CD14-positive monocyte (primary cell): Measurements from ENCODE around the gene FAM24B. TPM values are rescaled to one million over a fixed set of nuclear protein-coding genes. Genes with fewer than 3 reads are reported as not detected.

Source experiments
- DNase-seq, 3 donors: peaks; one replicate each; pipeline ENCODE4 v3.0.0-alpha.2; 2011 to 2022
- H2AFZ ChIP-seq: 2 replicates; pipeline ENCODE4 v1.6.0; 2012; ENCODE audit warnings: mild to moderate bottlenecking, low read depth, low read length, inconsistent platforms; ENCODE audit not compliant: insufficient read depth, poor library complexity, severe bottlenecking
- H3K27ac ChIP-seq, 2 donors: 1 replicate in 1 of 2; 2 replicates in 1 of 2; pipeline ENCODE4 v1.5.1; 2012 to 2013; ENCODE audit warnings: low read length in 2 of 2, control low read depth in 1 of 2, inconsistent platforms in 1 of 2, low read depth in 1 of 2, mild to moderate bottlenecking in 1 of 2
- H3K27me3 ChIP-seq, 2 donors: one replicate each; pipeline versions ENCODE4 v1.6.0 to v1.6.1; 2011 to 2013; ENCODE audit warnings: low read length in 2 of 2; ENCODE audit not compliant: control insufficient read depth in 2 of 2, insufficient read depth in 2 of 2
- H3K36me3 ChIP-seq, 2 donors: replicated peaks in 1 of 2; 1 replicate in 1 of 2; 2 replicates in 1 of 2; pipeline versions ENCODE4 v1.5.1 to v1.6.1; 2012 to 2013; ENCODE audit warnings: low read length in 2 of 2, control low read depth in 1 of 2, inconsistent platforms in 1 of 2, mild to moderate bottlenecking in 1 of 2; ENCODE audit not compliant: insufficient read depth in 2 of 2, control insufficient read depth in 1 of 2
- H3K4me1 ChIP-seq, 2 donors: 1 replicate in 1 of 2; 2 replicates in 1 of 2; pipeline versions ENCODE4 v1.5.1 to v1.6.1; 2012 to 2013; ENCODE audit warnings: low read length in 2 of 2, control low read depth in 1 of 2, inconsistent platforms in 1 of 2, mild to moderate bottlenecking in 1 of 2, moderate library complexity in 1 of 2; ENCODE audit not compliant: insufficient read depth in 2 of 2, control insufficient read depth in 1 of 2
- H3K4me2 ChIP-seq: replicated peaks from 2 replicates; pipeline ENCODE3; 2012; ENCODE audit warnings: low read length, moderate library complexity, mild to moderate bottlenecking; ENCODE audit not compliant: poor library complexity, severe bottlenecking; ENCODE audit errors: extremely low read depth
- H3K4me3 ChIP-seq, 3 experiments: fragments of 200-600 bp in 1 of 3; sonication (generic) in 1 of 3; replicated peaks in 1 of 3; 1 replicate in 2 of 3; 2 replicates in 1 of 3; pipeline ENCODE4 v1.5.1; 2011 to 2013; ENCODE audit warnings: low read length in 3 of 3, mild to moderate bottlenecking in 3 of 3, control low read depth in 2 of 3, low read depth in 2 of 3, inconsistent platforms in 1 of 3, moderate library complexity in 1 of 3
- H3K79me2 ChIP-seq: 2 replicates; pipeline ENCODE4 v1.6.0; 2012; ENCODE audit warnings: mild to moderate bottlenecking, control low read depth, inconsistent platforms, low read length, moderate library complexity; ENCODE audit not compliant: insufficient read depth
- H3K9ac ChIP-seq: 2 replicates; pipeline ENCODE4 v1.6.0; 2017; ENCODE audit warnings: low read length, mild to moderate bottlenecking; ENCODE audit not compliant: insufficient read depth, poor library complexity, severe bottlenecking
- H3K9me3 ChIP-seq, 2 donors: replicated peaks in 1 of 2; 1 replicate in 1 of 2; 2 replicates in 1 of 2; pipeline versions ENCODE4 v1.5.1 to v1.6.1; 2012 to 2013; ENCODE audit warnings: low read length in 2 of 2, control low read depth in 1 of 2; ENCODE audit not compliant: control insufficient read depth in 1 of 2, insufficient read depth in 1 of 2
- H4K20me1 ChIP-seq: 2 replicates; pipeline ENCODE4 v1.6.0; 2012; ENCODE audit warnings: mild to moderate bottlenecking, low read length, control low read depth, moderate library complexity; ENCODE audit not compliant: insufficient read depth
- H3K27ac Mint-ChIP-seq, 7 donors: one replicate each; pipeline ENCODE4 v1.8.0; 2020; ENCODE audit warnings: mild to moderate bottlenecking in 7 of 7, mixed read lengths in 7 of 7, moderate library complexity in 6 of 7, inconsistent platforms in 2 of 7
- H3K27me3 Mint-ChIP-seq, 3 donors: one replicate each; pipeline ENCODE4 v1.8.0; 2021 to 2022; ENCODE audit warnings: low read depth in 3 of 3, mild to moderate bottlenecking in 3 of 3, mixed read lengths in 3 of 3, moderate library complexity in 3 of 3, inconsistent platforms in 1 of 3
- H3K36me3 Mint-ChIP-seq, 2 donors: one replicate each; pipeline ENCODE4 v1.8.0; 2020; ENCODE audit warnings: mixed read lengths in 2 of 2, inconsistent platforms in 1 of 2, mild to moderate bottlenecking in 1 of 2
- H3K4me1 Mint-ChIP-seq: one replicate; pipeline ENCODE4 v1.8.0; 2020; ENCODE audit warnings: mild to moderate bottlenecking, mixed read lengths
- H3K4me3 Mint-ChIP-seq, 2 donors: one replicate each; pipeline ENCODE4 v1.8.0; 2020; ENCODE audit warnings: mild to moderate bottlenecking in 2 of 2, mixed read lengths in 2 of 2, moderate library complexity in 1 of 2
- H3K9me3 Mint-ChIP-seq, 7 donors: one replicate each; pipeline ENCODE4 v1.8.0; 2020 to 2022; ENCODE audit warnings: mixed read lengths in 7 of 7, mild to moderate bottlenecking in 6 of 7, moderate library complexity in 6 of 7, inconsistent platforms in 2 of 7
- CTCF ChIP-seq: fragments of 200-600 bp; IDR thresholded peaks from one replicate; pipeline ENCODE4 v1.8.0; 2022; ENCODE audit warnings: antibody characterized with exemption, mild to moderate bottlenecking
- WGBS: methylation state at CpG from one replicate; pipeline ENCODE4 v1.1.5; 2013; ENCODE audit warnings: missing lambda C conversion rate; ENCODE audit not compliant: insufficient coverage; 5-methylcytosine and 5-hydroxymethylcytosine counted together
- intact Hi-C, 2 donors: fragments of 100-400 bp; cut with micrococcal nuclease; formaldehyde crosslinking; loops; one replicate each; pipeline versions ENCODE4 v1.15.0 to v1.15.1; 2023
- polyA plus RNA-seq, 3 donors: library from polyadenylated mRNA; depleted of rRNA in 1 of 3; unstranded in 2 of 3; stranded (reverse) in 1 of 3; fragments of 300-500 nt in 2 of 3; fragments of >200 nt in 1 of 3; fragmentation: Illumina TruSeq in 2 of 3; gene quantifications; 1 replicate in 2 of 3; 2 replicates in 1 of 3; pipeline ENCODE4 v1.2.3, GENCODE V29; 2012 to 2021

FAM24B gene
- polyA plus RNA-seq, 3 donors, result 0.64 to 3.3 (median 2.3) TPM

GRCh38 chr10:122894261-122894944 lies 15.0 kb upstream of the FAM24B start:
- H3K36me3 Mint-ChIP-seq, result no peaks in the 10 kb centered on the region
- Histone ChIP-seq H3K9me3 (no peaks in the 10 kb centered on the region), H3K4me1 (no peaks in the 10 kb centered on the region), H3K79me2 (no peaks in the 10 kb centered on the region), H3K27ac (no peak overlapping the region), H4K20me1 (no peaks in the 10 kb centered on the region), H2AFZ (no peak overlapping the region), H3K27me3 (no peaks in the 10 kb centered on the region), H3K9ac (no peak overlapping the region), H3K4me3 (no peak overlapping the region), H3K4me2 (no peak overlapping the region), H3K36me3 (no peaks in the 10 kb centered on the region)
- DNase-seq, result no peak
- H3K9me3 Mint-ChIP-seq, result peaks cover 0 to 6% (median 0%) of the 10 kb centered on the region in 7 donors
- H3K4me1 Mint-ChIP-seq, result peaks cover 3% of the 10 kb centered on the region
- intact Hi-C loops, result no loop called here
- WGBS, result 97% methylated on average over 3 of the region's 5 CpGs
- no peak for TF ChIP-seq CTCF
- H3K4me3 Mint-ChIP-seq, result peak overlapping the region in 1 of 2 donors; percentile 7
- no peak overlapping the region for H3K27ac Mint-ChIP-seq
- H3K27me3 Mint-ChIP-seq, result peaks cover 2 to 5% (median 3%) of the 10 kb centered on the region in 3 donors

- Histone ChIP-seq H3K27ac (no peak overlapping the region), H3K4me1 (peaks cover 12 to 13% of the 10 kb centered on the region in 2 donors), H3K9ac (no peak overlapping the region), H3K36me3 (no peaks in the 10 kb centered on the region), H3K27me3 (peaks cover 3 to 5% of the 10 kb centered on the region in 2 donors), H3K4me2 (no peak overlapping the region), H4K20me1 (no peaks in the 10 kb centered on the region), H3K9me3 (no peaks in the 10 kb centered on the region), H2AFZ (no peak overlapping the region), H3K4me3 (no peak overlapping the region), H3K79me2 (peaks cover under 1% of the 10 kb centered on the region)
- TF ChIP-seq CTCF, result no peak
- intact Hi-C loops, result no loop called here
- H3K4me1 Mint-ChIP-seq, result peaks cover 14% of the 10 kb centered on the region
- H3K27ac Mint-ChIP-seq, result no peak overlapping the region
- peaks cover 0 to 11% (median 0%) of the 10 kb centered on the region in 7 donors for H3K9me3 Mint-ChIP-seq
- no peaks in the 10 kb centered on the region for H3K36me3 Mint-ChIP-seq
- no CpG with 5 or more reads among the region's 1 CpG for WGBS
- no peak for DNase-seq
- H3K27me3 Mint-ChIP-seq, result peaks cover 2 to 16% (median 9%) of the 10 kb centered on the region in 3 donors
- H3K4me3 Mint-ChIP-seq, result no peak overlapping the region
Observed at GRCh38 chr10:122884166-122884565, 4.8 kb upstream of the FAM24B start.
